GM12878 (cell line): ENCODE results near the gene CMTM1. TPM values are rescaled to one million over a fixed set of nuclear protein-coding genes. Genes with fewer than 3 reads are reported as not detected.

Experiments used
- CBX3 ChIP-seq: fragments of 200-600 bp; sonication (generic); IDR thresholded peaks from 2 replicates; pipeline ENCODE4 v1.6.1; 2016; ENCODE audit warnings: low read depth, borderline replicate concordance
- polyA plus RNA-seq, 11 experiments: library from polyadenylated mRNA; depleted of rRNA in 4 of 11; unstranded in 6 of 11; stranded (reverse) in 5 of 11; fragments of >200 nt; fragmentation: Nextera tagmentation in 4 of 11; fragmentation: Illumina TruSeq in 1 of 11; extraction: Ambion mirVana in 4 of 11; extraction: Trizol in 1 of 11; gene quantifications; 1 replicate in 1 of 11; 2 replicates in 10 of 11; pipeline versions ENCODE4 v1.2.1 to v1.2.3, GENCODE V29; 2011 to 2016; ENCODE audit warnings: inconsistent platforms in 2 of 11, missing spikeins in 2 of 11, low read depth in 1 of 11
- total RNA-seq, 4 experiments: library from RNA; depleted of rRNA in 3 of 4; stranded (reverse); fragments of >200 nt in 3 of 4; fragmentation: Illumina TruSeq in 1 of 4; extraction: Trizol in 1 of 4; gene quantifications; 2 replicates each; pipeline versions ENCODE4 v1.2.1 to v1.2.3, GENCODE V29; 2013 to 2021
- TF ChIP-seq, protein P1 (sequence below): IDR thresholded peaks from 2 replicates; pipeline ENCODE4 v1.6.1; 2011; ENCODE audit warnings: borderline replicate concordance, low read depth, mild to moderate bottlenecking, moderate library complexity, low read length; ENCODE audit not compliant: insufficient read depth, poor library complexity, severe bottlenecking
- TF ChIP-seq, protein P2 (sequence below): fragments of 450-650 bp; IDR thresholded peaks from 2 replicates; pipeline ENCODE4 v1.6.1; 2017; ENCODE audit warnings: mild to moderate bottlenecking, low read depth, inconsistent platforms; ENCODE audit not compliant: poor library complexity, severe bottlenecking
- TF ChIP-seq, protein P3 (sequence below): IDR thresholded peaks from 2 replicates; pipeline ENCODE4 v1.6.1; 2012; ENCODE audit warnings: improper control_type of control experiment, low read depth, low read length; ENCODE audit not compliant: insufficient replicate concordance

Gene CMTM1
- total and polyA plus RNA-seq, 10 of the 15 experiments (the other 5 are each of a cell fraction or from before 2014, with no cell fraction given) = 0.09 to 3.0 (median 1.4) TPM; not detected in 2

DNA sequence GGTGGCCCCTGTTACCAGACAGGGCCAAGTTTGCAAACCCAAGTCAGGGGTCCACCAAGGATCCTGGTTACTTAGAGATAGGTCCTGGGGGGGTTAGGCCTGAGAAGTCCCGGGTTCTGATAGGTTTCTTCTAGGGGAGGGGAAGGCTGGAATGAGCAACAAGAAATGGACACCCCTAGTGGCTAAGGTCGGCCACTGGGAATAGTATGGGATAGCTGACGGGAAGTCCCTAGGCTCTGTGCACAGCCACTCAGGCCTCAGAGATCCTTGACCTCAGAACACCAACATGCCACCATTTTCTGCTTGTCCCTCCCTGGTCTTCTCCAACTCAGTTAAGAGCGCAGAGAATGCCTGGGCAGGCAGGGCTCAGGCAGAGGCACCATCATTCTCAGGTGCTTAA, 29.7 kb upstream of the CMTM1 start (continued):
- TF ChIP-seq, protein P1, sequence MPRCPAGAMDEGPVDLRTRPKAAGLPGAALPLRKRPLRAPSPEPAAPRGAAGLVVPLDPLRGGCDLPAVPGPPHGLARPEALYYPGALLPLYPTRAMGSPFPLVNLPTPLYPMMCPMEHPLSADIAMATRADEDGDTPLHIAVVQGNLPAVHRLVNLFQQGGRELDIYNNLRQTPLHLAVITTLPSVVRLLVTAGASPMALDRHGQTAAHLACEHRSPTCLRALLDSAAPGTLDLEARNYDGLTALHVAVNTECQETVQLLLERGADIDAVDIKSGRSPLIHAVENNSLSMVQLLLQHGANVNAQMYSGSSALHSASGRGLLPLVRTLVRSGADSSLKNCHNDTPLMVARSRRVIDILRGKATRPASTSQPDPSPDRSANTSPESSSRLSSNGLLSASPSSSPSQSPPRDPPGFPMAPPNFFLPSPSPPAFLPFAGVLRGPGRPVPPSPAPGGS = no peak
- TF ChIP-seq, protein P2, sequence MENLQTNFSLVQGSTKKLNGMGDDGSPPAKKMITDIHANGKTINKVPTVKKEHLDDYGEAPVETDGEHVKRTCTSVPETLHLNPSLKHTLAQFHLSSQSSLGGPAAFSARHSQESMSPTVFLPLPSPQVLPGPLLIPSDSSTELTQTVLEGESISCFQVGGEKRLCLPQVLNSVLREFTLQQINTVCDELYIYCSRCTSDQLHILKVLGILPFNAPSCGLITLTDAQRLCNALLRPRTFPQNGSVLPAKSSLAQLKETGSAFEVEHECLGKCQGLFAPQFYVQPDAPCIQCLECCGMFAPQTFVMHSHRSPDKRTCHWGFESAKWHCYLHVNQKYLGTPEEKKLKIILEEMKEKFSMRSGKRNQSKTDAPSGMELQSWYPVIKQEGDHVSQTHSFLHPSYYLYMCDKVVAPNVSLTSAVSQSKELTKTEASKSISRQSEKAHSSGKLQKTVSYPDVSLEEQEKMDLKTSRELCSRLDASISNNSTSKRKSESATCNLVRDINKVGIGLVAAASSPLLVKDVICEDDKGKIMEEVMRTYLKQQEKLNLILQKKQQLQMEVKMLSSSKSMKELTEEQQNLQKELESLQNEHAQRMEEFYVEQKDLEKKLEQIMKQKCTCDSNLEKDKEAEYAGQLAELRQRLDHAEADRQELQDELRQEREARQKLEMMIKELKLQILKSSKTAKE = no peak
- TF ChIP-seq CBX3 = no peak
- TF ChIP-seq, protein P3, sequence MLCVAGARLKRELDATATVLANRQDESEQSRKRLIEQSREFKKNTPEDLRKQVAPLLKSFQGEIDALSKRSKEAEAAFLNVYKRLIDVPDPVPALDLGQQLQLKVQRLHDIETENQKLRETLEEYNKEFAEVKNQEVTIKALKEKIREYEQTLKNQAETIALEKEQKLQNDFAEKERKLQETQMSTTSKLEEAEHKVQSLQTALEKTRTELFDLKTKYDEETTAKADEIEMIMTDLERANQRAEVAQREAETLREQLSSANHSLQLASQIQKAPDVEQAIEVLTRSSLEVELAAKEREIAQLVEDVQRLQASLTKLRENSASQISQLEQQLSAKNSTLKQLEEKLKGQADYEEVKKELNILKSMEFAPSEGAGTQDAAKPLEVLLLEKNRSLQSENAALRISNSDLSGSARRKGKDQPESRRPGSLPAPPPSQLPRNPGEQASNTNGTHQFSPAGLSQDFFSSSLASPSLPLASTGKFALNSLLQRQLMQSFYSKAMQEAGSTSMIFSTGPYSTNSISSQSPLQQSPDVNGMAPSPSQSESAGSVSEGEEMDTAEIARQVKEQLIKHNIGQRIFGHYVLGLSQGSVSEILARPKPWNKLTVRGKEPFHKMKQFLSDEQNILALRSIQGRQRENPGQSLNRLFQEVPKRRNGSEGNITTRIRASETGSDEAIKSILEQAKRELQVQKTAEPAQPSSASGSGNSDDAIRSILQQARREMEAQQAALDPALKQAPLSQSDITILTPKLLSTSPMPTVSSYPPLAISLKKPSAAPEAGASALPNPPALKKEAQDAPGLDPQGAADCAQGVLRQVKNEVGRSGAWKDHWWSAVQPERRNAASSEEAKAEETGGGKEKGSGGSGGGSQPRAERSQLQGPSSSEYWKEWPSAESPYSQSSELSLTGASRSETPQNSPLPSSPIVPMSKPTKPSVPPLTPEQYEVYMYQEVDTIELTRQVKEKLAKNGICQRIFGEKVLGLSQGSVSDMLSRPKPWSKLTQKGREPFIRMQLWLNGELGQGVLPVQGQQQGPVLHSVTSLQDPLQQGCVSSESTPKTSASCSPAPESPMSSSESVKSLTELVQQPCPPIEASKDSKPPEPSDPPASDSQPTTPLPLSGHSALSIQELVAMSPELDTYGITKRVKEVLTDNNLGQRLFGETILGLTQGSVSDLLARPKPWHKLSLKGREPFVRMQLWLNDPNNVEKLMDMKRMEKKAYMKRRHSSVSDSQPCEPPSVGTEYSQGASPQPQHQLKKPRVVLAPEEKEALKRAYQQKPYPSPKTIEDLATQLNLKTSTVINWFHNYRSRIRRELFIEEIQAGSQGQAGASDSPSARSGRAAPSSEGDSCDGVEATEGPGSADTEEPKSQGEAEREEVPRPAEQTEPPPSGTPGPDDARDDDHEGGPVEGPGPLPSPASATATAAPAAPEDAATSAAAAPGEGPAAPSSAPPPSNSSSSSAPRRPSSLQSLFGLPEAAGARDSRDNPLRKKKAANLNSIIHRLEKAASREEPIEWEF = no peak
- TF ChIP-seq, all 136 proteins: peak for 0
